Effector memory CD8-positive, alpha-beta T cell (primary cell): Measurements from ENCODE around the gene ZBTB48.

Source experiments
- ATAC-seq: fragments of 150-1000 bp; cut with Tn5 transposase; replicated peaks from 2 replicates; pipeline ENCODE4 v1.10.0; 2021; ENCODE audit warnings: mild to moderate bottlenecking, moderate library complexity
- DNase-seq, 3 experiments: peaks; one replicate each; pipeline ENCODE4 v3.0.0; 2021
- H3K27ac Mint-ChIP-seq, 2 donors: one replicate each; pipeline ENCODE4 v1.8.0; 2022; ENCODE audit warnings: mild to moderate bottlenecking in 2 of 2, mixed read lengths in 2 of 2, moderate library complexity in 2 of 2
- H3K27me3 Mint-ChIP-seq, 2 donors: one replicate each; pipeline ENCODE4 v1.8.0; 2022; ENCODE audit warnings: mixed read lengths in 2 of 2
- H3K36me3 Mint-ChIP-seq: one replicate; pipeline ENCODE4 v1.8.0; 2022; ENCODE audit warnings: mild to moderate bottlenecking, moderate library complexity, mixed read lengths; ENCODE audit not compliant: insufficient read depth
- H3K4me1 Mint-ChIP-seq, 2 donors: one replicate each; pipeline ENCODE4 v1.8.0; 2022; ENCODE audit warnings: low read depth in 2 of 2, mixed read lengths in 2 of 2
- H3K4me3 Mint-ChIP-seq, 2 donors: one replicate each; pipeline ENCODE4 v1.8.0; 2022; ENCODE audit warnings: mild to moderate bottlenecking in 2 of 2, mixed read lengths in 2 of 2, moderate library complexity in 2 of 2
- H3K9me3 Mint-ChIP-seq, 2 donors: one replicate each; pipeline ENCODE4 v1.8.0; 2022; ENCODE audit warnings: mixed read lengths in 2 of 2
- total RNA-seq, 9 experiments: gene quantifications; one replicate each; lab custom pipeline; 2026; lab: John Stamatoyannopoulos, UW

Gene ZBTB48
- total RNA-seq = 28.1 to 46.5 (median 34.6) reads per million in 9 experiments

DNA sequence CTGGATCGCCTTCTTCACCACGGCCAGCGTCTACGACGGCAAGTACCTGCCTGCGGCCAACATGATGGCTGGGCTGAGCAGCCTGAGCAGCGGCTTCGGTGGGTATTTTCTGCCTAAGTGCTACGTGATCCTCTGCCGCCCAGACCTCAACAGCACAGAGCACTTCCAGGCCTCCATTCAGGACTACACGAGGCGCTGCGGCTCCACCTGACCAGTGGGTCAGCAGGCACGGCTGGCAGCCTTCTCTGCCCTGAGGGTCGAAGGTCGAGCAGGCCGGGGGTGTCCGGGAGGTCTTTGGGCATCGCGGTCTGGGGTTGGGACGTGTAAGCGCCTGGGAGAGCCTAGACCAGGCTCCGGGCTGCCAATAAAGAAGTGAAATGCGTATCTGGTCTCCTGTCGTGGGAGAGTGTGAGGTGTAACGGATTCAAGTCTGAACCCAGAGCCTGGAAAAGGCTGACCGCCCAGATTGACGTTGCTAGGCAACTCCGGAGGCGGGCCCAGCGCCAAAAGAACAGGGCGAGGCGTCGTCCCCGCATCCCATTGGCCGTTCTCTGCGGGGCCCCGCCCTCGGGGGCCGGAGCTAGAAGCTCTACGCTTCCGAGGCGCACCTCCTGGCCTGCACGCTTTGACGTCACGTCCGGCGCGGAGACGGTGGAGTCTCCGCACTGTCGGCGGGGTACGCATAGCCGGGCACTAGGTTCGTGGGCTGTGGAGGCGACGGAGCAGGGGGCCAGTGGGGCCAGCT lies at the start of gene ZBTB48:
Gene ZBTB48 (plus strand): TSS at position 621 of the 745 bp plus-strand sequence. CDS start 616 bp downstream, outside the sequence.
- H3K36me3 Mint-ChIP-seq = peaks cover 19% of the 10 kb centered on the region
- H3K4me1 Mint-ChIP-seq = peaks cover 29 to 34% of the 10 kb centered on the region in 2 donors
- no peaks in the 10 kb centered on the region for H3K9me3 Mint-ChIP-seq
- peak within 1 kb of the TSS; percentile 95 to 96 for H3K27ac Mint-ChIP-seq
- DNase-seq = peak; percentile 93 to 96 (median 95)
- peaks cover 0 to 2% of the 10 kb centered on the region in 2 donors for H3K27me3 Mint-ChIP-seq
- H3K4me3 Mint-ChIP-seq = peak within 1 kb of the TSS; percentile 94 to 96
- peak; percentile 98 for ATAC-seq

DNA sequence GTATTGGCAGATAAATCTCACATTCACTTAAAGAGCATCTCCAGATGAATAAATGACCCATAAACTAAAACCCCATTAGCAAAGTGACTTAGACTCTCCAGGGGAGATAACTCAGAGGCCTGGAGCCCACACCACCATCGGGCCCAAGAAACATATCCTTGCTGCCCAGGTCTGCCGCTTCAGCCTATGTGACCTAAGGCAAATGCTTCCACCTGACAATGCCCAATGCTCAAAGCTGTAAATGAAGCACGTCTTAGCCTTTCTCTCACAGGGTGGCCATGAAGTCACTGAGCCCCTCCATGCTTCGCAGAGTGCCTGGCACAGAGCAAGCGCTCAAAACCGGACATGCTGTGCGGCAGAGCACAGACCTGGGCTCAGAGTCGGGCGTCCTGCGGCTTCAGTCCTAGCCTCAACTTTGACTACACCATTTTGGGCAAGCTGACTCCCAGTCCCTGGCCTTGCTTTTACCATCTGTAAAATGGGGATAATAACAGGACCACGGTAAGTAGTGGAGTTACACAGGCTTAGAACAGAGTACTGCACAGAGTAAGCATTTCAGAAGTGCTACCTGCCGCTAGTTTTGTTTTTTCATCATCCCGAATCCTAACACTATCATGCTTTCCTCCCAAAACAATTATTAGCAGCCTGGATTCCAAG lies 49.2 kb upstream of the ZBTB48 start:
- Mint-ChIP-seq H3K4me3 (no peak overlapping the region), H3K36me3 (peaks cover 54% of the 10 kb centered on the region)

DNA sequence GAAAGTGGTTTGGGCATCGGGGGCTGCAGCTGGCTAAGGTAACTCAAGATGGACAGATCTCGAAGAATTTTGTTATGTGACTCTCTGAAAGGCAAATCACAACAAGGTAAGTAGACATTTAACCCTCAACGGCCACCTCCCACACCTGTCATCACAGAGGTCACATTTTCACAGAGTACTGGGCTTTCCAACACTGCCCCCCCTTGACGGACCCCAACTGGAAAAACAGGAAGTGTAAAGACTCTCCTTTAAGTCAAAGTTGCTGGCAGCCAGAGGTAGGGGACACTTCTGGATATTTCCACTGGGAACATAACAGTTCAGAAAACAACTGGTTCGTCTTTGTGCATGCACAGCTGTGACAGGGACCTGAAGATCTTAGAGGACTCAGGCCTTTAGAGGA lies 47.8 kb upstream of the ZBTB48 start:
- Mint-ChIP-seq H3K4me1 (peaks cover 0 to 6% of the 10 kb centered on the region in 2 donors), H3K4me3 (no peak overlapping the region), H3K27ac (peak overlapping the region in 1 of 2 donors; percentile 6), H3K36me3 (peaks cover 48% of the 10 kb centered on the region), H3K9me3 (no peaks in the 10 kb centered on the region), H3K27me3 (no peaks in the 10 kb centered on the region)
- ATAC-seq = no peak
- DNase-seq = no peak

More for the DNA sequence above, 49.2 kb upstream of the ZBTB48 start:
- H3K9me3 Mint-ChIP-seq = no peaks in the 10 kb centered on the region
- DNase-seq = no peak
- H3K27ac Mint-ChIP-seq = no peak overlapping the region
- no peaks in the 10 kb centered on the region for H3K27me3 Mint-ChIP-seq
- no peak for ATAC-seq
- H3K4me1 Mint-ChIP-seq = peaks cover 0 to 4% of the 10 kb centered on the region in 2 donors

DNA sequence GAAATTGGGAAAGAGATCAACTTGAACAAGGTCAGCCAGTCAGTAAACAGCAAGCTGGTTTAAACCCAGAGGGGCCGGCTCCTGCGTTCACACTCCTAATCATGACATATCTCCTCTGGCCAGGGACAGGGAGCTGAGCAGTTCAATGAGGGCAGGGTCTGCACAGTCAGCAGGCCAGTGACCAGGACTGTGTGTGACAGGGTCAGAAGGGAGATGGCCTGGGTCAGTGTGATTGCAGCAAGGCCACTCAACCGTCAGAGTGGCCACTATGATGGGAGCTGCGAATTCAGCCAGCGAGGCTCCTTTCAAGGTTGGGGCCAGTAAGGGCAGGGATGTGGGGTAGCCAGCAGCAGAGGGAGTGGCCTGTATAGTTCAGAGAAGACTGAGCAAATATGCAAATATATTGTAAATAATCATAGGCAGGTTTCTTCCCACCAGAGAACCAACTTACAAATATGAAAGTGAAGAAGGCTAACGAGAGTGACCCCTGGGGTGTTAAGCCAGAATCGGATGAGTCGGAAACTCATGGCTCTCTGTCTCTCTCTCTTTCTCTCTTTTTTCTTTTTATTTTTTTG lies 45.5 kb upstream of the ZBTB48 start:
- DNase-seq (no peak), ATAC-seq (no peak)
- Mint-ChIP-seq H3K27me3 (no peaks in the 10 kb centered on the region), H3K4me3 (no peak overlapping the region), H3K4me1 (peaks cover 0 to 6% of the 10 kb centered on the region in 2 donors), H3K27ac (no peak overlapping the region), H3K36me3 (peaks cover 29% of the 10 kb centered on the region), H3K9me3 (no peaks in the 10 kb centered on the region)

DNA sequence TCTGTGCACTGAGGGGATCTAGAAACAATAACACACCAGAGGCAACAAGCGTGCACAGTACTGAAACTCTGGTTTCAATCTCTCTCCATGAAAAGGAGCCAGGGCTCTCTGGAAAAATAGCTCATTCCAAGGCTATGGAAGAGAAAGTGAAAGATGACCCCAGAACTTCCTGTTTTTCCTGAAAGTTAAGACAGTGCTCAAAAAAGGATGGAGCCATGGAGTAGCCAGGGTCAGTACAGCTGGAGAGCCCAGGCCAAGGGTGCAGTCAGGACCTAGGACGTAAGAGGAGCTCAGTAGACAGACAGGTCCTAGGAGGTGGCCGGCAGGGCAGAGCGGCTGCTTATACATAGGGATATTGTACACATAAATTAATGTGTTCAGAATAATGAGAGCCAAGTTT lies 44.6 kb upstream of the ZBTB48 start:
- DNase-seq = no peak
- peaks cover 0 to 6% of the 10 kb centered on the region in 2 donors for H3K4me1 Mint-ChIP-seq
- no peaks in the 10 kb centered on the region for H3K27me3 Mint-ChIP-seq
- H3K4me3 Mint-ChIP-seq = no peak overlapping the region
- H3K36me3 Mint-ChIP-seq = peaks cover 30% of the 10 kb centered on the region
- no peak for ATAC-seq
- H3K27ac Mint-ChIP-seq = no peak overlapping the region
- no peaks in the 10 kb centered on the region for H3K9me3 Mint-ChIP-seq

DNA sequence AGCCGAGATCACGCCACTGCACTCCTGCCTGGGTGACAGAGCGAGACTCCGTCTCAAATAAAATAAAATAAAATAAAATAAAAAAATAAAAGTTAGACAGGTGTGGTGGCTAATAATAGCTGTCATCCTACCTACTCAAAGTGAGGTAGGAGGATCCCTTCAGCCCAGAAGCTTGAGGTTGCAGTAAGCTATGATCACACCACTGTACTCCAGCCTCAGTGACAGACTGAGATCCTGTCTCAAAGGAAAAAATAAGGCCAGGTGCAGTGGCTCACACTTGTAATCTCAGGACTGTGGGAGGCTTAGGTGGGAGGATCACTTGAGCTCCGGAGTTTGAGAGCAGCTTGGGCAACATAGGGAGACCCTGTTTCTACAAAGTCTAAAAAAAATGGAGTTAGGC lies 43.5 kb upstream of the ZBTB48 start:
- H3K27me3 Mint-ChIP-seq = no peaks in the 10 kb centered on the region
- H3K9me3 Mint-ChIP-seq = no peaks in the 10 kb centered on the region
- ATAC-seq (no peak), DNase-seq (no peak)
- no peak overlapping the region for H3K4me3 Mint-ChIP-seq
- no peak overlapping the region for H3K27ac Mint-ChIP-seq
- peaks cover 0 to 6% of the 10 kb centered on the region in 2 donors for H3K4me1 Mint-ChIP-seq
- peaks cover 24% of the 10 kb centered on the region for H3K36me3 Mint-ChIP-seq

DNA sequence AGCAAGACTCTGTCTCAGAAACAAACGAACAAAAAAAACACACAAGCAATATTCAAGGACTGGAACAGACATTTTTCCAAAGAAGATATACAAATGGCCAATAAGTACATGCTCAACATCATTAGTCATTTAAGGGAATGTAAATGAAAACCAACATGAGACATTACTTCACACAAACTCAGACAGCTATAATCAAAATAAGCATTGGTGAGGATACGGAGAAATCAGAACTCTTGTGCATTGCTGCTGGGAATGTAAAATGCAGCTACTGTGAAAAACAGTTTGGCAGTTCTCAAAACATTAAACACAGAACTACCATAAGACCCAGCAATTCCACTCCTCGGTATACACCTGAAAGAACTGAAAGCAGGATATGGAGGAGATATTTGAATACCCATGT lies 40.8 kb upstream of the ZBTB48 start:
- peak overlapping the region in 1 of 2 donors; percentile 26 for H3K27ac Mint-ChIP-seq
- DNase-seq = no peak
- no peak for ATAC-seq
- H3K36me3 Mint-ChIP-seq = peaks cover 34% of the 10 kb centered on the region
- no peak overlapping the region for H3K4me3 Mint-ChIP-seq
- no peaks in the 10 kb centered on the region for H3K9me3 Mint-ChIP-seq
- H3K4me1 Mint-ChIP-seq = peaks cover 0 to 6% of the 10 kb centered on the region in 2 donors
- H3K27me3 Mint-ChIP-seq = no peaks in the 10 kb centered on the region

DNA sequence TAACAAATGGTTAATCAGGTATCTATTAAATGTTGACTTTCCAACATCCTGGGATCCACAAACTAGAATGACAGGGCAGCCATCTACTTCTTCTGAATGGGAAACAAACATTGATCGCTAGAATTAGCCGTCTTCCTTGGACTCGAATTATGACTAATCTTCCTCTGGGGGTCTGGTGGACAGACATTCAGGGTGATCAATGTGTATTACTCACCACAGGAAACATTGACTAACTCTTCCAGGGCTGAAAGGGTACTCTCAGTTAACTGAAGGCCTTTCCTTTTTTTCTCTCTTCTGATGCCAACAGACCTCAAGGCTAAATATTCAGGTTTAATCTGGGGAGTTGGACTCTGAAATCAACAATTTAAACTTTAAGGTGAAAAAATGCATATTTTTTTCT lies 35.0 kb upstream of the ZBTB48 start:
- no peak for ATAC-seq
- peak overlapping the region in 1 of 2 donors; percentile 84 for H3K27ac Mint-ChIP-seq
- H3K9me3 Mint-ChIP-seq = no peaks in the 10 kb centered on the region
- no peak overlapping the region for H3K4me3 Mint-ChIP-seq
- DNase-seq = no peak
- peaks cover 13 to 16% of the 10 kb centered on the region in 2 donors for H3K4me1 Mint-ChIP-seq
- no peaks in the 10 kb centered on the region for H3K27me3 Mint-ChIP-seq
- H3K36me3 Mint-ChIP-seq = peaks cover 75% of the 10 kb centered on the region

DNA sequence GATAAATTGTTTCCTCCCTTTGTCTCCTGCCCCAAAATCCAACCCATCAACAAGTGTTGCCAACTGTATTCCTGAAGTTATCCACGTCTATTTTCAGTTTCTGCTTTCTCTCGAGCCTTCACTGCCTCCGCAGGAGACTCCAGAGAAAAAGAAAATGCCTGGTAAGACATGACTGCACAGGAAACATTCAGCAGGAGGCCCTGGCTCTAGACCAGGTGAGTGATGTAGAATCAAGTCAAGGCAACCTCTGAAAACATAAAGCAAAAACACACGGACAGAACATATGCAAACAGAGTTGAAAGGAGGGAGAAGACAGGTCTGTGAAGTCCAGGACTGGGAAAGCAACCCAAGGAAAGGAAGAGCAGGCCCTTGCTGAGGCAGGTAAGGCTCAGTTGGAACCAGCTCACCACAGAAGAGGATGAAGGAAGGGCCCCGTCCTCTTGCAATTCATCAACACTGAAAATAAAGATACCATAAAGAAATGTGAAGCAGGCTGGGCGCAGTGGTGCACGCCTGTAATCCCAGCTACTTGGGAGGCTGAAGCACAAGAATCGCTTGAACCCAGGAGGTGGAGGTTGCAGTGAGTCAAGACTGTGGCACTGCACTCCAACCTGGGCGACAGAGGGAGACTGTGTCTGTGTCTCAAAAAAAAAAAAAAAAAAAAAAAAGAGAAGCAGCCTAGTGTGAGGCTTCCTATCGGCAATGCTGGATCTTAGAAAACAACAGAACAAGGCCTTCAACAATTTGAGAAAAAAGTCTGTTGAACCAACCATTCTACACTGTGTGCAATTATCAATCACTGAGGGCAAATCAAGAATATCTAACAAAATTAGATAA lies 34.3 kb upstream of the ZBTB48 start:
- Mint-ChIP-seq H3K36me3 (peaks cover 77% of the 10 kb centered on the region), H3K9me3 (no peaks in the 10 kb centered on the region), H3K4me3 (peak overlapping the region in 1 of 2 donors; percentile 36), H3K27ac (peak overlapping the region in 1 of 2 donors; percentile 84), H3K27me3 (no peaks in the 10 kb centered on the region), H3K4me1 (peaks cover 13 to 16% of the 10 kb centered on the region in 2 donors)
- DNase-seq (no peak), ATAC-seq (no peak)

DNA sequence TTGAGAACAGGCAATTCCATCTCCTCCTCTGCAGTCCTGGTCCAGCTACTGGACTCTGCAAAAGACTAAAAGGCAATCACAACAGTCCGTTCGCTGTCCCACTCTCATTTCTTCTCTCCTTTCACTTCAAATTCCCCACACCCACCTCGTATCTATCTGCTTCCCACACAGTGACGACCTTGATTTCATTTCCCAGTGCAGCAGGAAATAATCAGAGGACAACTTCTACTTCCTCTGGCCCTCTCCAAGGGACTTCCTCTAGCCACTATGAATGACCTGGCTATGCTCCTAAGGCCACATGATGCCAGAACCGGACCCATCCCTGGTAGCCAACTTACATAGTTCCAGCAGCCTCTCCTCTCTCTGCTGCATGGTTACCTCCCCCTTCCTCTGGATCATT lies 33.5 kb upstream of the ZBTB48 start:
- no peak for DNase-seq
- Mint-ChIP-seq H3K4me1 (peaks cover 13 to 16% of the 10 kb centered on the region in 2 donors), H3K4me3 (no peak overlapping the region), H3K27ac (peak overlapping the region; percentile 53 to 62), H3K27me3 (no peaks in the 10 kb centered on the region), H3K9me3 (no peaks in the 10 kb centered on the region), H3K36me3 (peaks cover 79% of the 10 kb centered on the region)
- ATAC-seq = no peak

DNA sequence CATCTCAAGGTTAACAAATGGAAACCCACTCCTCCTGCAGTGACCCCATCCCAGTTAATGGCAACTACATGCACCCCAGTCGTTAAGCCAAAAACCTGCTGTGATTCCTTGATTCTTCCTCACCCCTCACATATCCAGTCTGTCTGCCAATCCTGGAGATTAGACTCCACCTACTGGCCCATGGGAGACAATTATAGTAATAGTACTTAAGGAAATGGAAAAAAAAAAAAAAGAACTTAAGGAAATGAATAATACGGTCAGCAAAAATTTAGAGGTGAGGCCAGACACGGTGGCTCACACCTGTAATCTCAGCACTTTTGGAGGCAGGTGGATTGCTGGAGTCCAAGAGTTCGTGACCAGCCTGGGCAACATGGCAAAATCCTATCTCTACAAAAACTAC lies 32.5 kb upstream of the ZBTB48 start:
- peaks cover 77% of the 10 kb centered on the region for H3K36me3 Mint-ChIP-seq
- no peak for ATAC-seq
- H3K4me1 Mint-ChIP-seq = peaks cover 14 to 16% of the 10 kb centered on the region in 2 donors
- H3K27me3 Mint-ChIP-seq = no peaks in the 10 kb centered on the region
- DNase-seq = no peak
- no peaks in the 10 kb centered on the region for H3K9me3 Mint-ChIP-seq
- no peak overlapping the region for H3K4me3 Mint-ChIP-seq
- H3K27ac Mint-ChIP-seq = peak overlapping the region in 1 of 2 donors; percentile 53

DNA sequence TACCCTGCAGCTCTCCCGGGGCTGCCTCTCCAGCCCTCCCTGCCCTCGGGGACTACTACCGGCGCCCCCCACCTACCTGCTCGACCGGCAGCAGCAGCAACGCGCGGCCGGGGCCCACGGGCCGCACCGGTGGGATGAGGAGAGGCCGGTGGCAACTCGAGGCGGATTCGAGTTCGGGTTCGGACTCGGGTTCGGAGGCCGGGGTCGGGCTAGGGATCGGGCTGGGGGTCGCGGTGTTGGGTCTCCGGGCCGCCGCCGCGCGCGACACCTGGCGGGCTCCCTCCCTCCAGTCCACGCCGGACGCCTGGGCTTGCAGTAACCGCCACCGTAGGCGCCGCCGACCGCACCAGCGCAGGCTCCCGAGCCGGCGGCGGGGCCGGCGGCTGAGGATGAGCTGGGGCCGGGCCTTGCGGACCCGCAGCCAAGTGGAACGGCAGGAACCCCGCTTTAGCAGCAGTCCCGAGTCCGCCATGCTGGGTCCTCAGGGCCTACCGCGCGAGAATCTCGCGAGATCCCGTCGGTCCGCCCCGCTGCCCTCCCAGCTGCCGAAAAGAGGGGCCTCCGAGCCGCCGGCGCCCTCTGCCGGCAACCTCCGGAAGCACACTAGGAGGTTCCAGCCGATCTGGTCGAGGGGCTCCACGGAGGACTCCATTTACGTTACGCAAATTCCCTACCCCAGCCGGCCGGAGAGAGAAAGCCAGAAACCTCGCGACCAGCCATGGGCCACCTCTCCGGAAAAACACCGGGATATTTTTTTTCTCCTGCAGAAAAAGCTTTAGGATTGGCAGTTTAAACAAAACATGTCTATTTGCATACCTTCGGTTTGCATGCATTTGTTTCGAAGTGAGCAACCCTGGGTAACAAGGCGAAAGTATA lies 25.5 kb upstream of the ZBTB48 start, which contains the start of gene NOL9:
Gene NOL9 (minus strand): TSS at position 483 of the 876 bp plus-strand sequence. CDS start 11 bp downstream, at position 472.
- peaks cover 3 to 7% of the 10 kb centered on the region in 2 donors for H3K4me1 Mint-ChIP-seq
- H3K27ac Mint-ChIP-seq = peak within 1 kb of the TSS; percentile 67 to 90
- H3K27me3 Mint-ChIP-seq = no peaks in the 10 kb centered on the region
- peak; percentile 92 to 95 (median 94) for DNase-seq
- ATAC-seq = peak; percentile 98
- H3K4me3 Mint-ChIP-seq = peak within 1 kb of the TSS; percentile 81 to 82
- H3K9me3 Mint-ChIP-seq = no peaks in the 10 kb centered on the region
- H3K36me3 Mint-ChIP-seq = peaks cover 29% of the 10 kb centered on the region
